ENCODE results near the gene FBLN1.

DNA sequence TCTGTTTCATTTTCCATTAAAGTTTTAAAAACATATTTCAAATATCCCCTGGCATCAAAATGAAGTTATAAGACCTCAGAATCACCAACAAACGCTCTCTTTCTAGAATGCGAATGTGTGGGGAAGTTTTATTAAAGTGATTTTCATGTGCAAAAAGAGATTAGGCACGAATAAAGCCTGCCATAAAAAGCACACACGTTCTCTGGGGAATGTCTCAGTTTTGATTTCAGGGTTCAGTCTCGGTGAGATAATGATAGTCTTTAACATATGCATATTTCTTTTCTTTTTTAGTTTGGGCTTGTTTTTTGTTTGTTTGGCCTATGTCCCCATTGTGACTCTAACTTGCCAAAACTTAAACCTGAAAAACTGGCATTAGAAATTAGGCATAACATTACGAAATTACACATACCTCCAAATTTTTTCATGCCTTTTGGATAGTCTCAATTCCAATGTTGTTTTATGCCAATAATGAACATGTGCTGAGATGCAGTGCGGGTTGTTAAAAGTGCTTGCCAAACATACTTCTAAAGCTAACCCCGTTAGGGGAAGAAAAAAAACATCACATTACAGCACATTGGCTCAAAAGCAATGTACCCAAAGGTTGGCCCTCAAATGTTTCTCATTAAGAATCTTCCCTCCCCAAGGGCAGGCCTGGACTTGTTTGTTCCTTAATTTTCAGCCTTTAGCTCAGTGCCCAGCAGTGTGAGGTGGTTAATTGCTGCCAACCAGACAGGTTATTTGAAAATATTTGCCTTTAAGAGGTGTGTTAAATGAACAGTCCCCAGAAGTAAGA is 33.2 kb upstream of the FBLN1 start:
- TF ChIP-seq, protein P1, sequence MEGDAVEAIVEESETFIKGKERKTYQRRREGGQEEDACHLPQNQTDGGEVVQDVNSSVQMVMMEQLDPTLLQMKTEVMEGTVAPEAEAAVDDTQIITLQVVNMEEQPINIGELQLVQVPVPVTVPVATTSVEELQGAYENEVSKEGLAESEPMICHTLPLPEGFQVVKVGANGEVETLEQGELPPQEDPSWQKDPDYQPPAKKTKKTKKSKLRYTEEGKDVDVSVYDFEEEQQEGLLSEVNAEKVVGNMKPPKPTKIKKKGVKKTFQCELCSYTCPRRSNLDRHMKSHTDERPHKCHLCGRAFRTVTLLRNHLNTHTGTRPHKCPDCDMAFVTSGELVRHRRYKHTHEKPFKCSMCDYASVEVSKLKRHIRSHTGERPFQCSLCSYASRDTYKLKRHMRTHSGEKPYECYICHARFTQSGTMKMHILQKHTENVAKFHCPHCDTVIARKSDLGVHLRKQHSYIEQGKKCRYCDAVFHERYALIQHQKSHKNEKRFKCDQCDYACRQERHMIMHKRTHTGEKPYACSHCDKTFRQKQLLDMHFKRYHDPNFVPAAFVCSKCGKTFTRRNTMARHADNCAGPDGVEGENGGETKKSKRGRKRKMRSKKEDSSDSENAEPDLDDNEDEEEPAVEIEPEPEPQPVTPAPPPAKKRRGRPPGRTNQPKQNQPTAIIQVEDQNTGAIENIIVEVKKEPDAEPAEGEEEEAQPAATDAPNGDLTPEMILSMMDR (IDR thresholded peaks at IDR 0.05): no peak
- TF ChIP-seq POLR2A (IDR thresholded peaks at IDR 0.05): no peak
